ENCODE measurements around the gene GOLGA6L2.
"Not testable (repeated sequence)": the region's sequence is repeated elsewhere in the genome, so short reads cannot be mapped to it uniquely, and the experiment has no call there.

GOLGA6L2 gene

DNA sequence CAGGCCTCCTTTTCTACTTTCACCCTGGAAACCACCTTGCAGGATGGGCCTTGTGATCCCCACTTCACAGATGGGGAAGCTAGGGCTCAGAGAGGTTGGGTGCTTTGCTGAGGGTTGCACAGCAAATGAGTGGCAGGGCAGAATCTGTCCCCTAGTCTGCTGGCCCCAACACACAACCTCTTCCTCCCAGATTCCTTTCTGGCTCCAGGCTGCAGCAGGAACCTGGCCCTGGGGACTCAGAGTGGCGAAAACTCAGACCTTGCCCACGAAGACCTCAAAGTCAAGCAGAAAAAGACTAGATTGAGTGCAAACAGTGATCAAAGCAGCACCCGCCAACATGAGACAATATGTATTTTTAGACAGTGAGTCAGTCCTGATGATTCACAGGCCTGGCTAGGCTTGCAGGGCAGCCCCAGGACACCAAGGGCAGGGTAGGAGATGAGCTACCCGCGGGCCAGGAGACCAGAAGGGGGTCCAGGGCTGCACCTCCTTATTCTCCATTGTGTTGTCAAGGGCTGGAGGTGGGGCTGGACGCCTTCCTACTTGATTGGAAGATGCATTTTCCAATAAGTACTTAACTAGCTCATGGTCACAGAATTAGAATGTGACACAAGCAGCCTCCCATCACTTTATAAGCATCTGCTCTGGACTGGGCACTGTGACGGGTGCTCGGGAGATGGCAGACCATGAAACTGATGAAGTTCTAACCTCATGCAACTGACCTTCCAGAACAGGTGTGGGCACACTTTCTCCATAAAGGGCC, 23.9 kb downstream of the GOLGA6L2 start:
- DNase-seq: no peak

DNA sequence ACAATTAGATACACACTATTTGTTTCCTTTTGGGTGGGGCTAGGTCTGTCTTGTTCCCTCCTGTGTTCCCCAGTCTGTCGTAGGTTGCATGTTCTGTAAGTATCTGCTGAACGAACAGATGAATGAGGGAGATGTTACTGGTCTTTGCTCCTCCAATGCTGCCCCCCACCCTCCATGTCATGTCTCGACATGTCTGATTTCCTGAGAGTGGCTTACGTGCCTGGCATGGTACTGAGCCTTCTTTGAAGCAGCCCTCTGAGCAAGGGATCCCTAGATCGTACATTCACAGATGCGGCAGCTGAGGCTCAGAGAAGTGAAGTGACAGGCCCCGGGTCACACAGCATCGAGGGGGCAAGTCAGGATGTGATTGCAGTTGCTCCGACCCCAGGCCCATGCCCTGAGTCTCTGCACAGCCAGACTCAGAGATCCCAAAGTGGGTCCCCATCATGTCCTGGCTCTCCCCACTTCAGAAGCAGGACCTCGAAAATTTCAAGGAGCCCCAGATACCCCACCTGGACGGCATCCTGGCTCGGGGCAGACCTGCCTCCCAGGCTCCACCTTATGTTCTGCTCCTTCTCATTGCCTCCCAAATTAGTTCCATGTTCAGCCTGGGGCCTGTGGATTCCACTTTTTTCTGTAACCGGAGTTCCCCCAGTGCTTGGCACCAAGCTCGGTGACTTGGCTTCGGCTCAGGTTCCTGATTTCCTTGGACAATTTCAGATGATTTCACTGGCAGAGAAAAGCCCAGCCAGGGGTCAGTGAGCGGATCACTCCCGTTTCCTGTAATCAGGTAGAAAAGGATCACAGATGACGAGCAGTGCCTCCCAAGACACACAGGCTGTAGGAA, 24.7 kb downstream of the GOLGA6L2 start:
- no peak for DNase-seq

DNA sequence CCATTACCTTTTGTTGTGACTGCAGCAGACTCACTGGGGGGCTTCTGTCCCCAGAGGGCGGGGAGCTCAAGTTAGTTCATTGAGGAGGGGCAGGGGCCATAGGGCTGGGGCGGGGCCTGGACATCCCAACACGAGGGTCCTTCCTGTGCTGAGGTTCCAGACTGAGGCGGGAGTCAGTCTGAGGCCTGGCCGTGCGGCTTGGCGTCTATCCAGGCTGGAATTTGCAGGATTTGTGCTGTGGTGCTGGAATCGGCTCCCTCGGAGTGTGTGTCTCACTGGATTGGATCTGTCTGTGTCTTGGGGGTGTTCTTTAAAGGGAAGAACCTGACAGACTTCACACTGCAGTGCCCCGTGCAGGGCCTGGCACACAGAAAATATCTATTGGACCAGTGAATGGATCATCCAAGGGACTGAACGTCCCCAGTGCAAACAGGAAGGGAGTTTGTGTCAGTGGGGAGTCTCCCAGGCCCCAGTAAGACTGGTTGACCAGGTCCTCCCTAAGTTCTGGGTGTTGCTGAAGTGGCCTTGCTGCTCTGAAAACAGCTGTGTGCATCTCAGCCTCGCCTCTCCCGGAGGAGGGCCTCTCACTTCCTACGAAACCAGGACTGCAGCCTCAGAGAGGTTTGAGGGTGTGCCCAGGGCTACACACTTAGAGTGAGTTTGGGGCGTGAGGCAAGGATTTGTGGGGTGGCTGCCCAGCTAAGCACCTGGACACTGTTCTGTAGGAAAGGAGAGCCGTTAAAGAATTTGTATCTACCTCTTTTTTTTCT, 26.1 kb downstream of the GOLGA6L2 start:
- DNase-seq: no peak

DNA sequence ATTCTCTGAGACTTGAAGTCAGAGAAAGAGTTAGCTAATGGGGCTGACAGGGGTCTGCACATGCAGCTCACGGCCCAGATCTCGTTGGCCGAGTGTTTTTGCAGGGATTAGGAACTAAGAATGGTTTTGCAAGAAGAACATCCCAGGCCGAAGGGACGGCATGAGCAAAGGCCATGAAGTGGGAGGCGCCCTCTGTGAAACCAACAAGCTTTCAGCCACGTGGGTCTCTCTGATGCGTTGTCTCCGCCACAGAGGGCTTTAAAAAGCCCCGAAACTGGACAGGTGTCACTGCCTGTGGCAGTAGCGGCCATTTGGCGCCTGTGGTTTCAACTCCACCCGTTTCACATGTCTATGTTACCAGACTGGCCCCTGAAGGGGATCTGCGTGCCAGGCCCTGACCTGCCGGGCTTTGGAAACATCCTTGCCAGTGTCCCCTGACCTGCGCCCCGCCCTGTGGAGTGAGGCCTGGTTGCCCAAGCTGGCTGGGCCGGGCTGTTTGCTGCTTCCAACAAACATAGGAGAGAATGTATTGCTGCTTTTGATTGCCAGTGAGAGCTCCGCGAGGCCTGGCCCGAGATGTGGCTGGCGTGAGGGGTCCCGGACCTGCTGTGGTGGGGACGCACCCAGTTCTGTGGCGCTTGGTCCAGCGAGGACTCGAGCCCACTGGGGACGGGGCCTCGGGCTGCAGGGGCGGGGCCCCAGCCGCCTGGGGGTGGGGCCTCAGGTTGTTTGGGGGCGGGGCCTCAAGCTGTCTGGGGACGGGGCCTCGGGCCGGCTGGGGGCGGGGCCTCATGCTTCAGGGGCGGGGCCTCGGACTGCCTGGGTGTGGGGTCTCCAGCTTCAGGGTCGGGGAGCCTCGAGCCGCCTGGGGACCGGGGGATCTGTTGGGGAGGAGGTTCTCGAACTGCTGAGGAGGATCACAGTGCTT, 30.4 kb downstream of the GOLGA6L2 start:
- no peak for DNase-seq

DNA sequence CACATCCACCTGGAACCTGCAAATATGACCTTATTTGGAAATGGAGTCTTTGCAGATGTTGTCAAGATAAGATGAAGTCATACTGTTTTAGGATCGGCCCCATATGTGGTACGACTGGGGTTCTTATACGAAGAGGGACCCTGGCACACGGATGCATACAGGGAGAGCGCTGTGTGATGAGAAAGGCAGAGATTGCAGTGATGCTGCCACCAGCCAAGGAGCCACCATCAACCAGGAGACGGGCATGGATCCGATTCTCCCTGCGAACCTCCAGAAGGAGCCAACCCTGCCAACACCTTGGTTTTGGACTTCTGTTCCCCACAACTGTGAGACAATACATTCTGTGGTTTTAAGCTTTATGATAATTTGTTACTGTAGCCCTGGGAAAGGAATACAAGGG, 31.2 kb downstream of the GOLGA6L2 start:
- DNase-seq: not testable (repeated sequence)

DNA sequence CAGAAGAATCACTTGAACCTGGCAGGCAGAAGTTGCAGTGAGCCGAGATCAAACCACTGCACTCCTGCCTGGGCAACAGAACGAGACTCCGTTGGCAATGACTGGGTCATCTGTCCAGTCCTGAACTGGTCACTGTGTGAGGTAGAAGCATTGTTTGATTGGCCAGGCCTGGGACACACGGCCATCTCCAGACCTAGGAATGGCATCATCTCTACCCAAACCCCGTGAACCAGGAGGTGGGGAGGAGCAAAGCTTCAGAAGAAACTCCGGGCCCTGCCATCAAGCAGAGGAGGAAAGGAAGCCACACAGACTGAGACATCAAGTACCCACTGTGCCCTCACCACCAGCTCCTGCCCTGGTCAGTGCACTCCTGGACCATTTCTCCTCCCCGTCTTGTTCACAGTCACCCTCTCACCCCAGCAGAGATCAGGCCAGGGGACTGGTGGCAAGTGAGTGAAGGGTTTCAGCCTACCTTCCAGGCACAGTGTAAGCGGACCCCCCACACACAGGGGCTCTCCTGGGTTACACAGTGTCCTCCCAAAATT, 31.6 kb downstream of the GOLGA6L2 start:
- no peak for DNase-seq

DNA sequence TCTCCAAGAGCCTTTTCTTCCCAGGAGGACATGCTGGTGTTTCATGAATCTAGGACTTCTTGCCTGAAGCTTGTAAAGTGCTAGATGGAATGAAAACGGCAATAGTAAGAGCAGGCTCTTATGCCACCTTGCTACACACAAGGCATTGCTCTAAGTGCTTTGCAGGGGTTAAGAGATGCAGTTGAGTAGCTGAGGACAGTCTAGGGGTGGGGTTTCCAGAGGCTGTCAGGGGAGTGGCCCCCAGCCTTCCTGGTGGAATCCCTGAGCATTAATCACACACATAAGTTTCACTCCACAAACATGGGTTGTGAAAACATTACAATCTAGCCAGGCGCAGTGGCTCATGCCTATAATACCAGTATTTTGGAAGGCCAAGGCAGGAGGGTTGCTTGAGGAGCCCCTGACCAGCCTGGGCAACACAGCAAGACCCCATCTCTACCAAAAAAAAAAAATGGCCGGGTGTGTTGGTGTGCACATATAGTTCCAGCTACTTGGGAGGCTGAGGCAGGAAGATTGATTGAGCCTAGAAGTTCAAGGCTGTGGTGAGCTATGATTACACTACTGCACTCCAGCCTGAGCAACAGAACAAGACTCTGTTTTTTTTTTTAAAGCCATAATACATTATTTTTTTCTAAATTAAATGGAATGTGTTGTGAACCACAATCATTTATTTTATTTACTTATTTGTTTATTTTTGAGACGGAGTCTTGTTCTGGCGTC, 34.0 kb downstream of the GOLGA6L2 start:
- not testable (repeated sequence) for DNase-seq

DNA sequence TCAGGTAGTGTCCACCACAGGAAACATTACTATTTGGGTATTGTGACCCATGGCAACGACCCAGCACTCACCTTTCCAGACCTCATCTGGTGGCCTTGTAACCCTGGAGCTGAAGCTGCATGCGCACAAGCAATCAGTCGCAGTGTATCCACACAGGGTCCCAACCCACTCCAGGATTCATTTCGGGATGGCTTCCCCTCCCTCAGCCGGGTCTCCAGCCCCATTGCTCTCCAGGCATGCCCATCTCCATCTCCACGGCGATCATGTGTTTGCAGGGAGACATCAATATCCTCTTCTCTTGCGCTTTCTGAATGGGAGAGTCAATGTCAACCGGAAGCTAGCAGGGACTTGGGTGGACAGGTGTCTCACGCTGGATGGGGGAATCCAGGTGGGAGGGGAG, 35.2 kb downstream of the GOLGA6L2 start:
- DNase-seq: no peak

DNA sequence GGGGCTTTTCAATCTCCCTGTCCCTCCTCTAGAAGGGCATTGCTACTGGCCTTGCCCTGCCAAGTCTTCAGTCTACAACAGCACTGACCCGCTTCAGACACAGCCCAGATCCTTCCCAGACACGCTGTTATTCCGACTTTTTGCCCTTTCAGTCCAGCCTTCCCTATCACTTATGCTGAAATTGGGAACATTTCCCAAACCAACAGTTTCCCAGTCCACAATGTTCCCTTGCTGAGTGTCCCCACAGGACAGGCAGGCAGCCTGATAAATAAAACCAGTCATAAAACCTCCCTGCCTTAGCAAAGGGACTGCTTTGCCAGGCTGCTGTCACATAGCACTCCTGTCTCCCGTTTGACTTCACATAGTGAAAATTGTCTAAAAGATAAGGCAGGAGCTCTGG, 43.5 kb downstream of the GOLGA6L2 start:
- no peak for DNase-seq

DNA sequence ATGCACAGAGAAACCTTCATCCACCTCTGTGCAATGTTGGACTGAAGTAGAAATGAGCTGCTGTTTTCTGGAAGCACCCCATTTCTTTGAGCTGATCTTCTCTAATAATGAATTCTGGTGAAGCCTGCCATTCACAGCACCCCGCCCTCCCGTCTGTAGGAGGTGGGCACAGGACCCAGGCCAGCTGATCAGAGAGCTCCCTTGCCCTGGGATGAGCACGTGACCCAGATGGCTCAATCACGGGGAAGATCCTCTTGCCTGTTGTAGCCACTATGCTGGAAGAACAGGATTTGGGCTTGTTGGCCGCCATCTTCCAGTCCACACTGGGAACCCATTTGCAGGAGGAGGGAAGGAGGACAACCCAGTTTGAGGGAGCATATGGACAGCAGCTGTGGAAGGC, 44.5 kb downstream of the GOLGA6L2 start:
- no peak for DNase-seq

DNA sequence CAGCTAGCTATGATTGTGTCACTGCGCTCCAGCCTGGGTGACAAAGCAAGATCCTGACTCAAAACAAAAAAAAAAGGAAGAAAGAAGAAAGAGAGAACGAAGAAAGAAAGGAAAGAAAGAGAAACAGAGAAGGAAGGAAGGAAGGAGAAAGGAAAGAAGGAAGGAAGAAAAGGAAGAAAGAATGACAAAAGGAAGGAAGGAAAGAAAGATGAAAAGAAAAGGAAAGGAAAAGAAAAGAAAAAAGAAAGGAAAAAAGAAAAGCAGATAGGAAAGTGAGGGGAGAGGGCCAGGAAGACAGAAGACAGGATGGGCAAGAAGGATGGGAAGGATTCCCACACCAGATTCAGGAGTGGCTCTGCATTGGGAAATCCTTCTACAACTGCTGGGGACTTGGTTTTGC, 44.9 kb downstream of the GOLGA6L2 start:
- no peak for DNase-seq

DNA sequence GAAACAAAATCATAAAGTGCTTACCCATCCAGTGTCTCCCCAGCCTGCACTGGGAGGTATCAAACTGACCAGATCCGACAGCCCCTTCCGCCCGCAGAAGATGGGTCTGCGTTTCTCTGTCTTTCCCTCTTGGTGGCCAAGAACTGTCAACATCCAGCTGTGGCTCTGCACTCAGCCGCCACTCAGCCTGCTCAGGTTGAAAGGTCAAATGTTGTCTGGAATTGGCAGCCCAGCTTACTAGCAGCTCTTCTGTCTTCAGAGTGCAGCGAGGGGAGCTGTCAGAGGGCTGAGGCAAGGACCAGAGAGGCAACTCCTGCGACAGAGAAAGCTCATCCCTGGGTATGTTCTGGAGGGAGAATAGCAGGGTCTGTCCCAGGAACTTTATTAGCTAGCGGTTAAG, 45.4 kb downstream of the GOLGA6L2 start:
- DNase-seq: no peak

DNA sequence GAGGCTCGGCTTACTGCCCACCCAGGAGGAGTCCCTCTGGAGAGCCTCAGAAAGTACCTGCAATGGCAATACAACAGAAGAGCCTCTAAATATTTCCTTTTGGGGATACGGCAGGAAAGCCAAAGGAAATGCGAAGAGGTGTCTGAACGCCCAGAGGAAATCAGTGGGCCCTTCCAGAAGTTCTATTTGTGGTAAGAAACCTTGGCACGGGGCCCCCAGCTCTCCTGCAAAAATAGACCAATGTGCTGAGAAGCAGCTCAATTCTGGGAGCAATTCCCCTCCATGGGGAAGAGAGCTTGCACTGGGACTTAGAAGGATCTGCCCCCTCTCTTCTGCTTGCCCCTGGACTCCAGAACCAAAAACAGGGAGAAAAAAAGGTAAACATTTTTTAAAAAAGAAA, 47.8 kb downstream of the GOLGA6L2 start:
- DNase-seq: not testable (repeated sequence)

DNA sequence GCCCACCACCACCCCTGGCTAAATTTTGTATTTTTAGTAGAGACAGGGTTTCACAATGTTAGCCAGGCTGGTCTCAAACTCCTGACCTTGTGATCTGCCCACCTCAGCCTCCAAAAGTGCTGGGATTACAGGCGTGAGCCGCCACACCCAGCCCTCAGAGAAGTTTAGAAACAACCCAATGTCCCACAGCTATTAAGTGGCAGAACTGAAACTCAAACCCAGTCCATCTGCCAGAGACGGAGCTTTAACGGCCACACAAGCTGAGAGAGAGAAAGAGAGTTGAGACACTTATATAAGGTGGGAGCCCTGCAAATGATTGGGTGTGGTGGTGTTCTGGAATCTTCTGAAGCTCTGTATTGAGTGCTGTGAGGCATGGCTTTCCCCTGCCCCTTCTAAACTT, 48.7 kb downstream of the GOLGA6L2 start:
- DNase-seq: not testable (repeated sequence)

DNA sequence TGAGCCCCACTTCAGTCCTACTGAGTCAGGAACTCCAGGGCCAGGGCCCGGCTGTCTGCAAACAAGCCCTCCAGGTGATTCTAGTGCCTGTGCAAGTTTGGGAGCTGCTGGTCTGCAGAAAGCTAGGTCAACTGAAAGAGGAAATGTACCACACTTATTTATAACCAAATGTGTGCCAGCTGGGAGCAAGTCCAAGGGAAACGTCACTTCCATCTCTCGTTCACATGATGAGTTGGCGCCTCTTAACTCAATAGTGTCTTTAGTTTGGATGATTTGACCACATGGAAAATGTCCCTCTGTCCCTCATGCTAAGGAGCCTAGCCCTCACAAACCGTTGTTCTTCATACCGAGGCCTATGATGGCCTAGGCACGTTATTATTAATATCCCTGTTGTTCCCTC, 49.3 kb downstream of the GOLGA6L2 start:
- DNase-seq: no peak

DNA sequence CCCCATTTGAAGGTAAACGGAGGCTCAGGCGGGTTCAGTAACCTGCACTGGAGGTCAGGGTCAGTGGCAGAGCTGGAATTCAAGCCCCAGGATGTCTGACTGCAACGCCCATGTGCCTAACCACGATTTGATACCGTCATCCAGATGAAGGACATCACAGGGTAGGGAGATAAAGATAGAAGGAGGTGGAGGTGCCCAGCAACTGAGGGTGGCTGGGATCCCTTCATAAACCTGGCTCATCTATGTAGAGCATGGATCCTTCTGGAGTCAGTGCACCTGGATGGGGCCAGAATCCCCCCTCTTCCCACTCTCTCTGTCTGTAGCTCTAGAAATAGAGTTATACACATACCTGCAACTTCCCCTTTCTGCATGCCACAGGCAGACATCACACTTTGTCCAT, 51.2 kb downstream of the GOLGA6L2 start:
- DNase-seq: no peak

DNA sequence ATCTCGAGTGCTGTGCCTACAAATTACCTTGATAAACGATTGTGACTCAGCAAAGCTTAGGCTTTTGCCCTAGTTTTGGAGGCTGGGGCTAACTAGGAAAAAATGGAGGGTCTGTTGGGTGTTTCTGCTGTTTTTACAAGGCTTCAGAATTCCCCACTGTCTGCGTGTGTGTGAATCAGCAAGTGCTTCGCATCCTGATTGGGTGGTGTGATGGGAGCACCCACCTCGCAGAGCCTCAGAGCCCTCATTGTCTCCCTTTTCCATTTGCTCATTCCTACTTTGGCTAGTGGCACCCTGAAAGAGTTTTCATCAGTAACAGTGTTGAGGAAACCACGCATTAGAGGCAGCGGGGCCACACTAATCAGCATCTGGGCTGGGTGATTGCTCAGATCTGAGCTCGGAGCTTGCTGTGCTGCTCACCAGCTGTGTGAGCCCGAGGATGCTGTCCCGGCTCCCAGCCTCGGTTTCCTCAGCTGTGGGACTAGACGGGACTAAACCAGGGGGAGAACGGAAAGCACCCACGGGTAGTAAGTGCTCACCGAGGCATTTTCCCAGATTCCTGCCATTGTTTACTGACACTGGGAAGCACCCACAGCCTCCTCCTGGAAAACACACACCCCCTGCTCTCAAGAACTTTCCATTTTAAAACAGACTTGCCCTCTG, 51.9 kb downstream of the GOLGA6L2 start:
- DNase-seq: no peak

Measured in activated CD4-positive, alpha-beta T cell treated with anti-CD3 and anti-CD28 coated beads, Interleukin-2, amount 50 U/mL, for 16 hours (primary cell).